Body of pancreas (tissue), 4 donors: ENCODE measurements around the gene GAB1. TPM values are rescaled to one million over a fixed set of nuclear protein-coding genes. Genes with fewer than 3 reads are reported as not detected.

Source experiments
- ATAC-seq: fragments of 150-250 bp; one replicate; pipeline ENCODE4 v1.9.1; 2016
- DNase-seq, 4 donors: peaks; one replicate each; pipeline ENCODE4 v3.0.0-alpha.2; 2019
- H3K27ac ChIP-seq, 4 donors: fragments of 200-600 bp; sonication (generic); 1 replicate in 3 of 4; 2 replicates in 1 of 4; pipeline versions ENCODE4 v1.5.1 to v1.6.1; 2016 to 2019; ENCODE audit warnings: mild to moderate bottlenecking in 1 of 4, mixed read lengths in 1 of 4, moderate library complexity in 1 of 4
- H3K27me3 ChIP-seq, 2 donors: fragments of 200-600 bp; sonication (generic); one replicate each; pipeline ENCODE4 v1.6.0; 2016; ENCODE audit warnings: mild to moderate bottlenecking in 1 of 2
- H3K36me3 ChIP-seq, 2 donors: fragments of 200-600 bp; sonication (generic); replicated peaks in 1 of 2; 2 replicates each; pipeline ENCODE4 v1.5.1; 2016; ENCODE audit warnings: low read depth in 2 of 2; ENCODE audit not compliant: insufficient read depth in 1 of 2
- H3K4me1 ChIP-seq: fragments of 200-600 bp; sonication (generic); one replicate; pipeline ENCODE4 v1.6.0; 2016
- H3K4me3 ChIP-seq, 2 donors: fragments of 200-600 bp; sonication (generic); 1 replicate in 1 of 2; 2 replicates in 1 of 2; pipeline ENCODE4 v1.5.1; 2016 to 2019
- H3K9me3 ChIP-seq, 3 donors: fragments of 200-600 bp; sonication (generic); 1 replicate in 2 of 3; 2 replicates in 1 of 3; pipeline ENCODE4 v1.5.1; 2016
- CTCF ChIP-seq, 7 experiments: fragments of 450-650 bp in 4 of 7; fragments of 200-600 bp in 3 of 7; sonication (generic) in 3 of 7; IDR thresholded peaks; one replicate each; pipeline ENCODE4 v1.5.1; 2016 to 2019; ENCODE audit warnings: antibody characterized with exemption in 7 of 7
- POLR2A ChIP-seq, 3 donors: fragments of 450-650 bp; IDR thresholded peaks; one replicate each; pipeline ENCODE4 v1.6.1; 2016; ENCODE audit warnings: antibody characterized with exemption in 3 of 3, mild to moderate bottlenecking in 2 of 3
- WGBS, 2 donors: methylation state at CpG; one replicate each; pipeline ENCODE4 v1.1.5; 2017; 5-methylcytosine and 5-hydroxymethylcytosine counted together
- intact Hi-C: fragments of 100-400 bp; cut with DNase I; formaldehyde crosslinking; loops from one replicate; pipeline ENCODE4 v1.15.1; 2023
- total RNA-seq, 2 donors: library from RNA; depleted of rRNA; stranded (reverse); fragments of >200 nt; gene quantifications; one replicate each; pipeline ENCODE4 v1.1.0, GENCODE V29; 2016

The GAB1 gene
- total RNA-seq, 2 donors from 2014 or later: 13.0 to 26.0 TPM

GRCh38 chr4:143393195-143393594, 56.5 kb downstream of the GAB1 start:
- no peaks in the 10 kb centered on the region for H3K36me3 ChIP-seq
- WGBS, 2 donors: 71 to 87% methylated on average over 1 of the region's 1 CpG
- no peak overlapping the region for H3K4me3 ChIP-seq
- no peaks in the 10 kb centered on the region for H3K9me3 ChIP-seq
- H3K4me1 ChIP-seq: peaks cover 26% of the 10 kb centered on the region
- ATAC-seq: no peak
- TF ChIP-seq POLR2A (IDR thresholded peaks at IDR 0.05) (no peak), CTCF (IDR thresholded peaks at IDR 0.05) (no peak)
- intact Hi-C loops: no loop called here
- DNase-seq: no peak
- H3K27ac ChIP-seq: no peak overlapping the region
- no peaks in the 10 kb centered on the region for H3K27me3 ChIP-seq

GRCh38 chr4:143394739-143395453, 58.2 kb downstream of the GAB1 start:
- intact Hi-C loops: no loop called here
- no peaks in the 10 kb centered on the region for H3K27me3 ChIP-seq
- ATAC-seq (no peak), DNase-seq (no peak)
- H3K27ac ChIP-seq: no peak overlapping the region
- no peaks in the 10 kb centered on the region for H3K36me3 ChIP-seq
- no peak overlapping the region for H3K4me3 ChIP-seq
- no peaks in the 10 kb centered on the region for H3K9me3 ChIP-seq
- H3K4me1 ChIP-seq: peaks cover 23% of the 10 kb centered on the region
- TF ChIP-seq CTCF (IDR thresholded peaks at IDR 0.05) (no peak), POLR2A (IDR thresholded peaks at IDR 0.05) (no peak)
- WGBS, 2 donors: 48 to 61% methylated on average over 3 of the region's 3 CpGs

GRCh38 chr4:143396695-143397094, 60.0 kb downstream of the GAB1 start:
- no peak for ATAC-seq
- Histone ChIP-seq H3K27me3 (no peaks in the 10 kb centered on the region), H3K4me3 (no peak overlapping the region), H3K36me3 (no peaks in the 10 kb centered on the region), H3K4me1 (peaks cover 13% of the 10 kb centered on the region), H3K9me3 (no peaks in the 10 kb centered on the region), H3K27ac (no peak overlapping the region)
- DNase-seq: no peak
- whole genome bisulfite sequencing, 2 donors: 81 to 100% methylated on average over 1 of the region's 1 CpG
- intact Hi-C loops: no loop called here
- TF ChIP-seq POLR2A (IDR thresholded peaks at IDR 0.05): no peak
- TF ChIP-seq CTCF (IDR thresholded peaks at IDR 0.05): no peak

- H3K9me3 ChIP-seq: no peaks in the 10 kb centered on the region
- ATAC-seq (no peak), DNase-seq (no peak)
- no peaks in the 10 kb centered on the region for H3K36me3 ChIP-seq
- H3K27me3 ChIP-seq: no peaks in the 10 kb centered on the region
- H3K4me1 ChIP-seq: peaks cover 6% of the 10 kb centered on the region
- no peak overlapping the region for H3K27ac ChIP-seq
- no peak for TF ChIP-seq POLR2A (IDR thresholded peaks at IDR 0.05)
- no peak for TF ChIP-seq CTCF (IDR thresholded peaks at IDR 0.05)
- intact Hi-C loops: no loop called here
- H3K4me3 ChIP-seq: no peak overlapping the region
- WGBS, 2 donors: 62 to 78% methylated on average over 1 of the region's 1 CpG
These were observed 60.7 kb downstream of the GAB1 start for GRCh38 chr4:143397335-143397734.

GRCh38 chr4:143397887-143398286, 61.2 kb downstream of the GAB1 start:
- no peaks in the 10 kb centered on the region for H3K27me3 ChIP-seq
- peaks cover 6% of the 10 kb centered on the region for H3K4me1 ChIP-seq
- no peak for DNase-seq
- no peaks in the 10 kb centered on the region for H3K9me3 ChIP-seq
- WGBS, 2 donors: 83 to 86% methylated on average over 1 of the region's 1 CpG
- H3K27ac ChIP-seq: no peak overlapping the region
- TF ChIP-seq POLR2A (IDR thresholded peaks at IDR 0.05) (no peak), CTCF (IDR thresholded peaks at IDR 0.05) (no peak)
- H3K4me3 ChIP-seq: no peak overlapping the region
- intact Hi-C loops: no loop called here
- no peak for ATAC-seq
- no peaks in the 10 kb centered on the region for H3K36me3 ChIP-seq
